Stimulated activated CD8-positive, alpha-beta memory T cell treated with anti-CD3 and anti-CD28 coated beads, Interleukin-15, amount 100 ng/mL, for 1 hour (primary cell): ENCODE results near the gene TEX264.

Experiments
- DNase-seq: peaks from one replicate; pipeline ENCODE4 v3.0.0-alpha.2; 2020; ENCODE audit warnings: low read depth

Gene TEX264

DNA sequence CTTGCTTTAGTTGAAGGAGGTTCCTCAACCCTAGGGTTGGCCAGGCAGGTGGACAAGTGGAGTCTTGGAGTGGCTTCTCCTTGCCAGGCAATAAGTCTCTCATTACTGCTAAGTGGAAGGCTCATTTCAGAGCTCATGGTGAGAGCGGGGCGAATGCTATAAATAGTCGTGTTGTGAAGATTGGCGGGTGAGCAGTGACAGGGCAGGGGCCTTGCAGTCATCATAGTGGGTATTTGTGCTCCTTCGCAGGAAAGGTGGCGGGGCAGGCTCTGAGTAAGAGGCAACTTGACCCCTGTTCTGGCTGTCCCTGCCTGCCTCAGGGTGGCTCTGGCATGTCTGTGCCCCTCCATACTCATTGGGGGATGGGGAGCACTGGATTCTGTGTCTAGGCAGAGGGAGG is 27.2 kb downstream of the TEX264 start:
- DNase-seq: no peak

DNA sequence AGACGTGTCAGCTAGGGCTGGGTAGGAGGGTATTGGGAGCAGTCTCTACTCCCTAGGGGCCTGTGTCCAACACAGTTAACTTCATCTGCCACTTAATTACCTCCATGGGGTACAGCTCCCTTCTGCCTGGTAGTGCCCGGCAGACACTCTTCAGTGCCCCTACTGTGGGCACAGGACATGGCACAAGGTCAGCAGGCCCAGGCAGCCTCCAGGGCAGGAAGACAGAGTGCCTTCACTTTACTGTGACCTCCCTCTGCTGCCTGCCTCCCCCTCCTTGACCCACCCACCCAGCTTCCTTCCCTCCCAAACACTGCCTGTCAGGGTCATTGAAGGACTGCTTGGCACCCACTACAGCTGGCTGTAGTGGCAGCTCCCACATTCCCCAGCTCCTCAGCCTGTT is 29.4 kb downstream of the TEX264 start:
- no peak for DNase-seq

DNA sequence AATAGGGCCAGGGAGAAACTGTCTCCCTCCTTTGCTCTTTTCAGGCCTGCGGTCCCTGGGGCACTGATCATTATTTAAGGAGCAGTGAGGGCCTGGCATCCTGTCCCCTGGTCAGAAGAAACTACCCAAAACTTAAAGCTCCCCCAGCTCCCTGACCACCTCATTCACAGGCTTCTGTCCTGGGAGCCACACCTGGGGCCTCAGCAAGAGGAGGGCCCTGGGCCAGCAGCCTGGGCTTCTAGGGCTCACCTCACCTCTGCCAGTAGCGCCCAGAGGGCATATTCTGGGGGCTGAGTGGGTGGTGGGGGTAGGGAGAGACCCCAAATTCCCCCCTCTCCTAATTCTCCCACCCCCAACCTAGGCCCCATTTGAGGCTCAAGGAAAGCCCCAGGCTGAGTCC is 31.1 kb downstream of the TEX264 start:
- DNase-seq: no peak

DNA sequence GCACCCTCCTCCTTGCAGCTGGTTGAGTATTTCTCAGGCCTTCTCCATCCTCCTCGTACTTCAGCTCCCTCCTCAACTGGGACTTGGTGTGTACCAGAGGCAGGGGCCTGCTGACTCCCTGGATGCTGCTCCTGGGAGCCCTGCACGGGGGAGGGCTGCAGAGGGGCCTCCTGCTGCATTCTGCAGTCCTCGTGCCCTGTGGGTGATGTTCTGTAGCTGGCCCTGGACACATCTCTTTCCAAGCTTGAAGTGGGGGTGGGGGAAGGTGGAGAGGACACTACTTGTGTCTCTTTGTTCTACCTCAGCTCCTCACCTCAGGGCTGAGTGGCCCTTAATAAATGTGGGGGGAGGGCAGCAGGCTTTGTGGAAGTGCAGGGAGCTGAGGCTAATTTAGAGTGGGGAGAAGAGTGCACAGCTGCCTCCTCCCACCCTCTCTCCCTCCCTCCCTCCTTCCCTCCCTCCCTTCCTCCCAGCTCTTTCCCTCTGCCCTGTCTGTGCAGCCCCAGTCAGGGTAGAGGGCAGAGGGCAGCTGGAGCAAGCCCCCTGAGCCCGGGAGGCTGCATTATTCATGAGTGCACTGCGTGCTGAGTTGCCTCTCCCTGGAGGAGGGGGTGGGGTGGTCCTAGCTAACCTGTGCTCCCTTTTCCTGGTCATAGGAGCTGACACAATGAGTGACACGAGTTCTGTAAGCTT is 32.2 kb downstream of the TEX264 start:
- DNase-seq: no peak

DNA sequence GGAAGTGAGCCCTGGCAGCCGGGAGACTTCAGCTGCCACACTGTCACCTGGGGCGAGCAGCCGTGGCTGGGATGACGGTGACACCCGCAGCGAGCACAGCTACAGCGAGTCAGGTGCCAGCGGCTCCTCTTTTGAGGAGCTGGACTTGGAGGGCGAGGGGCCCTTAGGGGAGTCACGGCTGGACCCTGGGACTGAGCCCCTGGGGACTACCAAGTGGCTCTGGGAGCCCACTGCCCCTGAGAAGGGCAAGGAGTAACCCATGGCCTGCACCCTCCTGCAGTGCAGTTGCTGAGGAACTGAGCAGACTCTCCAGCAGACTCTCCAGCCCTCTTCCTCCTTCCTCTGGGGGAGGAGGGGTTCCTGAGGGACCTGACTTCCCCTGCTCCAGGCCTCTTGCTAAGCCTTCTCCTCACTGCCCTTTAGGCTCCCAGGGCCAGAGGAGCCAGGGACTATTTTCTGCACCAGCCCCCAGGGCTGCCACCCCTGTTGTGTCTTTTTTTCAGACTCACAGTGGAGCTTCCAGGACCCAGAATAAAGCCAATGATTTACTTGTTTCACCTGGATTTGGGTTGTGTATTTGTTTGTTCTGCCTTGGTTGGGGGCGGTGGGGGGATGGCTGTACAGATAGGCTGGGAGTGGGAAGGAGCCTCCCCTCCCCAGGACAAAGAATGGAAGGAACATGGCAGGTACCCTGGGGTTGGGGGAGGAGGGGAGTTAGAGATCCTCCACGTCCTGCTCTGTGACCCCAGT is 32.9 kb downstream of the TEX264 start:
- DNase-seq: no peak

DNA sequence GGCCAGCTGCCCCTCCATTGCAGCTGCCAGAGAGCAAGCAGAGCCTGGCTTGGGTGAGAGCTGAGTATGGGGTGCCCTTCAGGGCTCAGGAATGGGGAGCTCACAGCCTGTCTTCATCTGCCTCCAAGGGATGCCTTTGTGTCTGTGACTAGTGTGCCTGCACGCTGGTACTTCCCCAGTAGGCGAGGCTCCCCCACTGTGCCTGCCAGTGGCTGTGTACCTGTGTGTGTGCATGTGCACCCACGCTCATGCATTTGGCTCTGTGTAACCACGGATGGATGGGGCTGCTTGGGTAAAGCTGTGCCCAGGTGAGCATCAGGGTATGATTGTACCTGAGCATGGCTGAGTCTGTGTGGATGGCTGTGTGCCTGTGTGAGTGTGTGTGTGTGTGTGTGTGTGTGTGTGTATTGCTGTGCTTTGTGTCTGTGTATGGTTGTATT is 33.5 kb downstream of the TEX264 start:
- no peak for DNase-seq

DNA sequence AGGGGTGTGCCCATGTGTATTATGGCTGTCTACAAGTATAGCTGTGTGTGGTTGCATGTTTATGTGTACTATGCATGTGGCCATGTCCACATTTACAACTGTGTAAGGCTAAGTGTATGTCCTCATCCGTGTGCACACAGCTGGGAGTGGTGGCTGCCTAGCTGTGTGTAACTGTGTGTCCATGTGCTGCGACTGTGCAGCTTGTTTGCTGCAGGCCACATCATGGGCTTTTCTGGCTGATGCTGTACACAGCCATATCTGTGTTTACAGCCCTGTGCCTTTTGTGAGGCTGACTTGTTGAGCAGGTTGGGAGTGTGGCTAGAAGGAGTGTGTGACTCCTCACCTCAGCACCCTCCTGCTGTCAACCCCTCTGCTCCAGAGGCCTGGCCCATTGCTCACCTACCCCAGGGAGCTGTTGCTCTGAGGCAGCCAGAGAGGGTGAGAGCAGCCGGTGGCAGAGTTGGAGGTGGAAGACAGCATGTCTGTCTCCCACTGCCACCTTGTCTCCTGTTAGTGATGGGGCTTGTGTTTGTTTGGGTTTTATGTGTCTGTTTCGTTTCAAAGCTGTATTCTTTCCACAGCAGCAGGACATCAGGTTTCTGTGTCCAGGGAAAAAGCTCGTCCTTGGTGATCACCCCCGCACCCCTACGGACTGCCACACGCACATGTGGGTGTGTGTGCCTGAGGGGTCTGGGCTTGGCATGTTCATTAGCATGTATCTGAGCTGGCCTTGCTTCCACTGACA is 34.4 kb downstream of the TEX264 start:
- no peak for DNase-seq

DNA sequence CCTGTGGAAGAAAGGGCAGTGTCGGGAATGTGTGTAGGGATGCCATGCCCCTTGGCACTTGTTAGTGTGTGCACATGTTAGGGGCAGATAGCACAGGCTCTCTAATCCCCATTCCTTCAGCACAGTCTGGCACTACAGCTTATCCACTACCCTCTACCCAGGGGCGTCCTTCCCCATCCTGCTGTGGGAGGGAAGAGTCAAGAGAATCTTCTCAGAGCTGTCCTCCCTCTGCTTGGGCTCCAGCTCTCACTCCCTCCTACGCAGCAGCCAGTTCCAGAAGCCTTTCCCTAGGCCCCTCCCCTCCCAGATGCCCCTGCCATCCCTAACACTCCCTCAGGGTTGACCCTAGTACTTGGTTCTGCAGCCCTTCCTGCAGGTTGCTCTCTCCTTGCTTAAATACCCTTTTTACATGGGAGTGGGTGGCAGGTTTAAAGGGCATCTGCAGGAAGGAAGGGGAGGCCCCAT is 35.0 kb downstream of the TEX264 start:
- DNase-seq: no peak

DNA sequence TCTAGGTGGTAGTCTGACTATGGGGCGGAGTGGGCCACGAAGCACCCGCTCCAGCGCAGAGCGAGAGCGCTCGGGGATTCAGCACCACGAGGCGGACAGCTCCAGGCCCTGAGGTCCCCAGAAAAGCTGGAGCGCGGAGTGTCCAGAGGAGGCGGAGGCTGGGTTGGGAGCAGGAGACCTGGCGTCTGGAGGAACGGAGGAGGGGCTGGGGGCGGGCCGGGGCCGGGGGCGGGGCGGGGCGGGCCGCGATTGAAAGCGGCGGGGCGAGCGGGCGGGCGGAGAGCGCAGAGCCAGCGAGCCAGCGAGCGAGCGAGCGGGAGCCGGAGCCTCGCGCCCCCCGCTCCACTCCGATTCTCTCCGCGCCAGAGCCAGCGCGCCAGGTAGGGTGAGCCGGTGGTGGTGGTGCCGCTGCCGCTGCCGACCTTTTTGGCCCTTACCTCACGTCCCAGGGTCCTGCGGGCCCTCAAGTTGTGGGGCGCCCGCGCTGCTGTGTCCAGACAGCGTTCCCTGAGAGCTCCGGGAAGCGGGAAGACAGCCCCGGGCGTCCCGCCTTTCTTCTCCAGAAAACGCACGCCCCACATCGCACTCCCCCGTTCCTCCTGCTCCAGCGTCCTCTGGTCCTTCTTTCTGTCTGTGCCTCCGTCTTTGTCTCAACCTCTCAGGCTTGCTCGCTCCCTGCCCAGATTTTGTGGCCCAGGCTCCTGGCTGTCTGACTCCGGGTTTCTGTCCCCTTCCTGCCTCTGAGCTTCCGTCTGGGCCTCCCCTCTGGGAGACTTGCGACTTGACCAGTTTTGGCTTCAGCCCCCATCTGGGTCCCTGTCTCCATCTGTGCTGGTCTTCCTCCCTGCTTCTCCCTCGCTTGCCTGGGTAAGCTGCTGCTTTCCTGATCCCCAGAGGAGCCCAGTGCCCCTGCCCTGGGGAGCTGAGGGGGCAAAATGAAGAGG is 36.0 kb downstream of the TEX264 start, which contains the start of gene GRM2:
GRM2 (plus strand) TSS at position 281 of the 944 bp plus-strand sequence. CDS start 1,916 bp downstream, outside the sequence.
- no peak for DNase-seq

DNA sequence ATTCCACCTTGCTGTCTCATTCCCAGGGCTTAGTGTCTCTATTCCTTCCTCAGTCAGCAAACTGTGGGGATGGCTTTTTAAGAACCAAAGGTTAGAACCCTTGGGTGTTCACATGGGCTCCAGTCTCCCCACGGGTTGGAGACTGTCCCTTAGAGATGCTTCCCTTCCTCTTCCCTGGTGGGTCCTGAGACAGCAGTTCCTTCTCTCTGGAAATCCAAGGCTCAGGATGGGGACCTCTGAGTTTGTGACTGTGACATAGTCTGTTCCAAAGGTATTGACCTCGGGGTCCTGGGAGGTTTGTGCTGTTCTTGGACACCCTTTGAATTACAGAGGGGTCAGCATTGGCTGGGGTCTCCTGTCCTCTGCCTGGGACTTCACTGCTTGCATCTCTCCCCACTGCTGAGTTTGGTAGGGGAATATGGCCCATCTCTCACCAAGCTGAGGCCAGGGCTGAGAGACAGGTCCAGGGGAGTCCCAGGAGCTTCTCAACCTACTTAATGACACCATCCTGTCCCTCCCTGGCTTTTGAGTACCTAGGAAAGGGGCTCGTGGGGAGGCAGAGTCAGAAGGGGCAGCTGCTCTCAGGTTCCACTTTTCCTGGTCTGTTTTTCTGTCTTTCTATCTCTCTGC is 37.3 kb downstream of the TEX264 start:
- DNase-seq: no peak

DNA sequence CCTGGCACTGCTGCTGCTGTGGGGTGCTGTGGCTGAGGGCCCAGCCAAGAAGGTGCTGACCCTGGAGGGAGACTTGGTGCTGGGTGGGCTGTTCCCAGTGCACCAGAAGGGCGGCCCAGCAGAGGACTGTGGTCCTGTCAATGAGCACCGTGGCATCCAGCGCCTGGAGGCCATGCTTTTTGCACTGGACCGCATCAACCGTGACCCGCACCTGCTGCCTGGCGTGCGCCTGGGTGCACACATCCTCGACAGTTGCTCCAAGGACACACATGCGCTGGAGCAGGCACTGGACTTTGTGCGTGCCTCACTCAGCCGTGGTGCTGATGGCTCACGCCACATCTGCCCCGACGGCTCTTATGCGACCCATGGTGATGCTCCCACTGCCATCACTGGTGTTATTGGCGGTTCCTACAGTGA is 38.0 kb downstream of the TEX264 start:
- no peak for DNase-seq

DNA sequence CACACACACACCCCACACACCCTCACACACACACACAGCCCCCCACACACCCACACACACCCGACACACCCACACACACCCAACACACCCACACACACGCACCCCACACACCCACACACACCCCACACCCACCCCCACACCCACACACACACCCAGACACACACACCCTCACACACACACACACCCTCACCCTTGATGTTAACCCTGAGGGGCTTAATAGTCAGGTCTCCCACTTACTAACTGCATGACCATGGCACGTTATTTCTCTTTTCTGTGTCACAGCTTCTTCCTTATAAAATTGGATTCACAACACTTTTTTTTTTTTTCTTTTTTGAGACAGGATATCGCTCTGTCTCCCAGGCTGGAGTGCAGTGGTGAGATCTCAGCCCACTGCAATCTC is 38.6 kb downstream of the TEX264 start:
- DNase-seq: no peak

DNA sequence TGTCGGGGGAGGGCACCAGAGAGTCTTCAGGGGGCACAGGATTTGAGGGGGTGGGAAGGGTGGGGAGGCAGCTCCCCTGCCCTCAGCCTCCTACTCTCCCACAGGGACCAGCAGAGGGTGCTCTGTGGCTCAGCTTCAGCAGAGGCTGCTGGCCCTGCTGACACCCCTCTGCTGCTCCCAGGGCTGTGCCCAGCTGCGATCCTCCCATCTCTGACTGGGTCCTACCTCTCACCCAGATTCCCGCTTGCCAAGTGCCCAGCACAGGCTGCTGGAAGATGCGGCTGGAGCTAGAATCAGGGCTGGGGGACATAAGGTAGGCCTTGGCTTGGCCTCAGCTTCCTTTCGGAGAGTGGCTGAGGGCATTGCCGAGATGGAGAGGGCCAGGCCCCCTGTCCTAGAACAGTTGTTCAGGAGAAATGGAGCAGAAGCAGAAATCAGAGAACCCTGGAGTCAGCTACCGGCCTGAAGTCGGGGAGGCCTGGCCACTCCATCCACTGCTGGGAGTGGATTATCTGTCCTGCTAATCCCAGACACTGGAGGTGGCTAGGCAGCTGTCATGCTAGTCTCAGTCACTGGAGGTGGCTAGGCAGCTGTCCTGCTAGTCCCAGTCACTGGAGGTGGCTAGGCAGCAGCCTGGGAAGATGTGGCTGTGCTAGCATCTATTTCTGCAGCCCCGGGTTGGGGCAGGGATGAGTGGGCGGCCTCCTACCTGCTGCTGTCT is 39.7 kb downstream of the TEX264 start:
- DNase-seq: no peak

DNA sequence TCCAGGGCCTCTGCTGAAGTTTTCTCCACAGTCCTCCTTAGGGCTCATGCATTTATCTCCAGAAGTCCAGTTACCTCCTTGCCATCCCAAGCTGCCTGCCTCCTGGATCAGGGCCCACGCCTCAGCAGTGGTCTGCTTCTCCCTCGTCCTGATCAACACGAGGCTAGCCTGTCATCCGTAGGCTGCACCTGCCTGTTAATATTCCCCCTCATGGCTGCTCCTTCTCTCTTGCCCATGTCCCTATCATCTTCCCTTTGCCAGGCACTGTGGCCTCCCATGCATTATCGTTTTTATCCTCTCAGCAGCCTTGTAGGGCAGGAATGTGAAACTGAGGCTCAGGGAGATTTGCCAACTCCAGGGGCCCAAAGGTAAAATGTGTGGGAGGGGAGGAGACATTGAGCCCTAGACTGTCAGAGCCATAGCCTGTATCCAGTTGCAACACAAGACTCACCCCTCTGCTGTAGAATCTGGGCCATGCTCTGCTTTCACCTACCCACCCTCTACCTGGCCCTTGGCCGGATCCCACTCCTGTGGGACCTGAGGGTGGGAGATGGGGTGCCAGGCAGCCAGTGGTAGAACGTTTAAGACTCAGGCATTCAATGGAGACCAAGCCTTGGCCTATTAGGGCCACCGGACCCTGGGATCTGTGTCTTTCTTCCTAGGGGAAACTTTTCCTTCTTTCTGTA is 40.4 kb downstream of the TEX264 start:
- DNase-seq: no peak

DNA sequence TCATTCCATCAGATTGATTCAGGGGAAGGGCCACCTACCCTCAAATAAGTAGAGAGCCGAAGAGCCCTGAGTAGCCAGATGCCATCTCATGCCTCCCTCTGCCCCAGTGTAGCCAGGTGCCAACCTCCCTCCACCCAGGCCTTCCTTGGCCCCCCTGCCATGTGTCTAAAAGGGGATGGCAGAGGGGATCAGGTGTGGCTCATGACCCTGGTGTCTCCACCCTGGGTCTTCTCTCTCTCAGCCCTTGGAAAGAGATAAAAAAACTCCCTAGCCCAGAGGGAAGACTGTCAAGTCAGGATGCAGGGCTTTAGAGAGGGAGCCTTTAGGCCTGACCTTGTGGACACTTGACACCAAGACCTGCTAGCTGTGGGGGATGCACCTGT is 41.0 kb downstream of the TEX264 start:
- no peak for DNase-seq

DNA sequence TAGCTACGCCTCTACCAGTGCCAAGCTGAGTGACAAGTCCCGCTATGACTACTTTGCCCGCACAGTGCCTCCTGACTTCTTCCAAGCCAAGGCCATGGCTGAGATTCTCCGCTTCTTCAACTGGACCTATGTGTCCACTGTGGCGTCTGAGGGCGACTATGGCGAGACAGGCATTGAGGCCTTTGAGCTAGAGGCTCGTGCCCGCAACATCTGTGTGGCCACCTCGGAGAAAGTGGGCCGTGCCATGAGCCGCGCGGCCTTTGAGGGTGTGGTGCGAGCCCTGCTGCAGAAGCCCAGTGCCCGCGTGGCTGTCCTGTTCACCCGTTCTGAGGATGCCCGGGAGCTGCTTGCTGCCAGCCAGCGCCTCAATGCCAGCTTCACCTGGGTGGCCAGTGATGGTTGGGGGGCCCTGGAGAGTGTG is 41.5 kb downstream of the TEX264 start:
- no peak for DNase-seq

DNA sequence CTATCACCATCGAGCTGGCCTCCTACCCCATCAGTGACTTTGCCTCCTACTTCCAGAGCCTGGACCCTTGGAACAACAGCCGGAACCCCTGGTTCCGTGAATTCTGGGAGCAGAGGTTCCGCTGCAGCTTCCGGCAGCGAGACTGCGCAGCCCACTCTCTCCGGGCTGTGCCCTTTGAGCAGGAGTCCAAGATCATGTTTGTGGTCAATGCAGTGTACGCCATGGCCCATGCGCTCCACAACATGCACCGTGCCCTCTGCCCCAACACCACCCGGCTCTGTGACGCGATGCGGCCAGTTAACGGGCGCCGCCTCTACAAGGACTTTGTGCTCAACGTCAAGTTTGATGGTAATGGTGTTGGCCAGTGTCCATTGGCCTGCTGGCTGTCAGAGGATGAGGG is 41.9 kb downstream of the TEX264 start:
- DNase-seq: no peak

DNA sequence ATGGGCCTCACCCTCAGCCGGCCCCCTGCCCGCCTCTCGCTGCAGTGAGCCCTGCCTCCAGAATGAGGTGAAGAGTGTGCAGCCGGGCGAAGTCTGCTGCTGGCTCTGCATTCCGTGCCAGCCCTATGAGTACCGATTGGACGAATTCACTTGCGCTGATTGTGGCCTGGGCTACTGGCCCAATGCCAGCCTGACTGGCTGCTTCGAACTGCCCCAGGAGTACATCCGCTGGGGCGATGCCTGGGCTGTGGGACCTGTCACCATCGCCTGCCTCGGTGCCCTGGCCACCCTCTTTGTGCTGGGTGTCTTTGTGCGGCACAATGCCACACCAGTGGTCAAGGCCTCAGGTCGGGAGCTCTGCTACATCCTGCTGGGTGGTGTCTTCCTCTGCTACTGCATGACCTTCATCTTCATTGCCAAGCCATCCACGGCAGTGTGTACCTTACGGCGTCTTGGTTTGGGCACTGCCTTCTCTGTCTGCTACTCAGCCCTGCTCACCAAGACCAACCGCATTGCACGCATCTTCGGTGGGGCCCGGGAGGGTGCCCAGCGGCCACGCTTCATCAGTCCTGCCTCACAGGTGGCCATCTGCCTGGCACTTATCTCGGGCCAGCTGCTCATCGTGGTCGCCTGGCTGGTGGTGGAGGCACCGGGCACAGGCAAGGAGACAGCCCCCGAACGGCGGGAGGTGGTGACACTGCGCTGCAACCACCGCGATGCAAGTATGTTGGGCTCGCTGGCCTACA is 44.4 kb downstream of the TEX264 start:
- no peak for DNase-seq

DNA sequence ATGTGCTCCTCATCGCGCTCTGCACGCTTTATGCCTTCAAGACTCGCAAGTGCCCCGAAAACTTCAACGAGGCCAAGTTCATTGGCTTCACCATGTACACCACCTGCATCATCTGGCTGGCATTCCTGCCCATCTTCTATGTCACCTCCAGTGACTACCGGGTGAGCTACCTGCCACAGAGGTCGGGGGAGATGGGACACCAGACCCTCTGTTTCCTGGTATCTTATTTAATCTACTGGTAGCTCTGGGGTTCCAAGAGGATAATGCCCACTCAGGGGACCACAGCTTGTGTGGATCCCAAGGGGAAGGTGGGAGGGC is 44.9 kb downstream of the TEX264 start:
- no peak for DNase-seq
